ENCODE data around the gene TULP4.
"Not testable (repeated sequence)": the region's sequence is repeated elsewhere in the genome, so short reads cannot be mapped to it uniquely, and the experiment has no call there.

TULP4 gene

GRCh38 chr6:158349505-158350275 lies 37.4 kb downstream of the TULP4 start:
- H3K9me3 ChIP-seq (ENCODE audit: control insufficient read depth, insufficient read depth, low read length), result peaks cover 12% of the 10 kb centered on the region
- H3K36me3 ChIP-seq (ENCODE audit: insufficient read depth, low read length); H3K9ac ChIP-seq (ENCODE audit: low read depth, low read length); H3K4me1 ChIP-seq (ENCODE audit: insufficient read depth, low read length): not testable (repeated sequence)

GRCh38 chr6:158350731-158351130 lies 38.5 kb downstream of the TULP4 start:
- H3K36me3 ChIP-seq (ENCODE audit: insufficient read depth, low read length); H3K9ac ChIP-seq (ENCODE audit: low read depth, low read length); H3K4me1 ChIP-seq (ENCODE audit: insufficient read depth, low read length): not testable (repeated sequence)
- H3K9me3 ChIP-seq (ENCODE audit: control insufficient read depth, insufficient read depth, low read length), result peaks cover 12% of the 10 kb centered on the region

GRCh38 chr6:158353883-158354877 lies 41.9 kb downstream of the TULP4 start:
- Histone ChIP-seq H3K4me1 (ENCODE audit: insufficient read depth, low read length) (peaks cover 10% of the 10 kb centered on the region; the same call in 1 of the 2 replicates), H3K36me3 (ENCODE audit: insufficient read depth, low read length) (no peaks in the 10 kb centered on the region), H3K9ac (ENCODE audit: low read depth, low read length) (no peak overlapping the region), H3K9me3 (ENCODE audit: control insufficient read depth, insufficient read depth, low read length) (no peaks in the 10 kb centered on the region)

- H3K9ac ChIP-seq (ENCODE audit: low read depth, low read length), result no peak overlapping the region
Measured at GRCh38 chr6:158356586-158357546, 44.6 kb downstream of the TULP4 start.

GRCh38 chr6:158357570-158358216 lies 45.4 kb downstream of the TULP4 start:
- no peaks in the 10 kb centered on the region for H3K36me3 ChIP-seq (ENCODE audit: insufficient read depth, low read length)
- no peaks in the 10 kb centered on the region for H3K9me3 ChIP-seq (ENCODE audit: control insufficient read depth, insufficient read depth, low read length)
- H3K4me1 ChIP-seq (ENCODE audit: insufficient read depth, low read length), result peaks cover 10% of the 10 kb centered on the region; the same call in 1 of the 2 replicates
- H3K9ac ChIP-seq (ENCODE audit: low read depth, low read length), result no peak overlapping the region

More at GRCh38 chr6:158356586-158357546, 44.6 kb downstream of the TULP4 start:
- H3K4me1 ChIP-seq (ENCODE audit: insufficient read depth, low read length), result peaks cover 10% of the 10 kb centered on the region; the same call in 1 of the 2 replicates
- no peaks in the 10 kb centered on the region for H3K9me3 ChIP-seq (ENCODE audit: control insufficient read depth, insufficient read depth, low read length)
- H3K36me3 ChIP-seq (ENCODE audit: insufficient read depth, low read length), result no peaks in the 10 kb centered on the region

GRCh38 chr6:158358450-158359077 lies 46.3 kb downstream of the TULP4 start:
- Histone ChIP-seq H3K9ac (ENCODE audit: low read depth, low read length) (no peak overlapping the region), H3K9me3 (ENCODE audit: control insufficient read depth, insufficient read depth, low read length) (no peaks in the 10 kb centered on the region), H3K4me1 (ENCODE audit: insufficient read depth, low read length) (peaks cover 10% of the 10 kb centered on the region; the same call in 1 of the 2 replicates), H3K36me3 (ENCODE audit: insufficient read depth, low read length) (no peaks in the 10 kb centered on the region)

GRCh38 chr6:158361068-158361467 lies 48.8 kb downstream of the TULP4 start:
- Histone ChIP-seq H3K4me1 (ENCODE audit: insufficient read depth, low read length) (peaks cover 10% of the 10 kb centered on the region; the same call in 1 of the 2 replicates), H3K9ac (ENCODE audit: low read depth, low read length) (no peak overlapping the region), H3K36me3 (ENCODE audit: insufficient read depth, low read length) (no peaks in the 10 kb centered on the region), H3K9me3 (ENCODE audit: control insufficient read depth, insufficient read depth, low read length) (no peaks in the 10 kb centered on the region)

GRCh38 chr6:158361961-158362669 lies 49.9 kb downstream of the TULP4 start:
- H3K9me3 ChIP-seq (ENCODE audit: control insufficient read depth, insufficient read depth, low read length), result no peaks in the 10 kb centered on the region

GRCh38 chr6:158366363-158366762 lies 54.1 kb downstream of the TULP4 start:
- no peaks in the 10 kb centered on the region for H3K9me3 ChIP-seq (ENCODE audit: control insufficient read depth, insufficient read depth, low read length)
- H3K36me3 ChIP-seq (ENCODE audit: insufficient read depth, low read length), result no peaks in the 10 kb centered on the region
- no peak overlapping the region for H3K9ac ChIP-seq (ENCODE audit: low read depth, low read length)
- no peaks in the 10 kb centered on the region for H3K4me1 ChIP-seq (ENCODE audit: insufficient read depth, low read length)

More at GRCh38 chr6:158361961-158362669, 49.9 kb downstream of the TULP4 start:
- H3K9ac ChIP-seq (ENCODE audit: low read depth, low read length), result no peak overlapping the region
- no peaks in the 10 kb centered on the region for H3K36me3 ChIP-seq (ENCODE audit: insufficient read depth, low read length)
- no peaks in the 10 kb centered on the region for H3K4me1 ChIP-seq (ENCODE audit: insufficient read depth, low read length)

GRCh38 chr6:158367816-158368215 lies 55.6 kb downstream of the TULP4 start:
- Histone ChIP-seq H3K36me3 (ENCODE audit: insufficient read depth, low read length) (no peaks in the 10 kb centered on the region), H3K9ac (ENCODE audit: low read depth, low read length) (no peak overlapping the region), H3K4me1 (ENCODE audit: insufficient read depth, low read length) (no peaks in the 10 kb centered on the region), H3K9me3 (ENCODE audit: control insufficient read depth, insufficient read depth, low read length) (no peaks in the 10 kb centered on the region)

- no peaks in the 10 kb centered on the region for H3K9me3 ChIP-seq (ENCODE audit: control insufficient read depth, insufficient read depth, low read length)
- no peak overlapping the region for H3K9ac ChIP-seq (ENCODE audit: low read depth, low read length)
- H3K4me1 ChIP-seq (ENCODE audit: insufficient read depth, low read length), result no peaks in the 10 kb centered on the region
- no peaks in the 10 kb centered on the region for H3K36me3 ChIP-seq (ENCODE audit: insufficient read depth, low read length)
Measured at GRCh38 chr6:158369241-158369640, 57.0 kb downstream of the TULP4 start.

- H3K36me3 ChIP-seq (ENCODE audit: insufficient read depth, low read length), result no peaks in the 10 kb centered on the region
- no peak overlapping the region for H3K9ac ChIP-seq (ENCODE audit: low read depth, low read length)
- H3K4me1 ChIP-seq (ENCODE audit: insufficient read depth, low read length), result no peaks in the 10 kb centered on the region
- H3K9me3 ChIP-seq (ENCODE audit: control insufficient read depth, insufficient read depth, low read length), result no peaks in the 10 kb centered on the region
Measured at GRCh38 chr6:158370805-158371204, 58.5 kb downstream of the TULP4 start.
